ENCODE data around the gene CYP2R1.
"Not testable (repeated sequence)": the region's sequence is repeated elsewhere in the genome, so short reads cannot be mapped to it uniquely, and the experiment has no call there.

The CYP2R1 gene

DNA sequence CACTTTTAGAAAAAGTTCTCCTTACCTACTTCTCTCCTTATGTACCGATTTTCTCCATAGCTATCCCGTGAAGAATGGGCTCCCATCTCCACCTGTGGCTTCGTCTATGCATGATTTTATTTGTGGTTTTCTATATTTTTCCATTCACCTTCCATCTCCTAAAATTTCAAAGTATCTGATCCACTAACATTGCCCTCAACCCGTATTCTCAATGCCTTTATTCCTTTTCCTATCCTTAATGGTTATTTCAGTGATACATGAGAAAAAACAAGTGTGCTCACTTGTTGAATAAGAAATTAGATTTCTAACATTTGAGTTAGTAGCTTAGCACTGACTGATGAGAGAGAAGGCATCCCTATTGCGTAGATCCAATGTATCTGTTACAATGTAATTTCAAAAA is 16.9 kb downstream of the CYP2R1 start:
- Mint-ChIP-seq H3K4me3 (no peak overlapping the region), H3K27ac (no peak overlapping the region), H3K27me3 (no peaks in the 10 kb centered on the region), H3K36me3 (ENCODE audit: low read depth) (peaks cover 48% of the 10 kb centered on the region), H3K4me1 (peaks cover 5% of the 10 kb centered on the region), H3K9me3 (no peaks in the 10 kb centered on the region)
- DNase-seq, result no peak
- no peak for ATAC-seq

DNA sequence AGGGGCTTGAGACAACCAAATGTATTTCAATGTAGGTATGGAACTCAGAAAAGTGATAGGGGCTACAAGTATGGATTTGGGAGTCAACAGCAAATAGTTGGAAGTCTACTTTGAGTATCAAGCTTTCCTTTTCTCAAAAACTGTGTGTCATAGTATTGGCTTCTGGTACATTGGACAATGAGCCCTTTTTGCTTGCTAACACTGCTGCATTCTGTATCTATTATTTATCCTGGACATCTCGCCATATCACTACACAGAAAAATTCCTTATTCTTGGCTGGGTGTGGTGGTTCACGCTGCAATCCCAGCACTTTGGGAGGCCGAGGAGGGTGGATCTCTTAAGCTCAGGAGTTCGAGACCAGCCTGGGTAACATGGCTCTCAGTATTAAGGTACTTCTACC is 18.4 kb downstream of the CYP2R1 start:
- H3K36me3 Mint-ChIP-seq (ENCODE audit: low read depth), result peaks cover 46% of the 10 kb centered on the region
- H3K27me3 Mint-ChIP-seq, result no peaks in the 10 kb centered on the region
- H3K4me1 Mint-ChIP-seq, result peaks cover 5% of the 10 kb centered on the region
- DNase-seq (no peak), ATAC-seq (no peak)
- H3K9me3 Mint-ChIP-seq, result no peaks in the 10 kb centered on the region
- H3K4me3 Mint-ChIP-seq, result no peak overlapping the region
- H3K27ac Mint-ChIP-seq, result peak overlapping the region; percentile 8

DNA sequence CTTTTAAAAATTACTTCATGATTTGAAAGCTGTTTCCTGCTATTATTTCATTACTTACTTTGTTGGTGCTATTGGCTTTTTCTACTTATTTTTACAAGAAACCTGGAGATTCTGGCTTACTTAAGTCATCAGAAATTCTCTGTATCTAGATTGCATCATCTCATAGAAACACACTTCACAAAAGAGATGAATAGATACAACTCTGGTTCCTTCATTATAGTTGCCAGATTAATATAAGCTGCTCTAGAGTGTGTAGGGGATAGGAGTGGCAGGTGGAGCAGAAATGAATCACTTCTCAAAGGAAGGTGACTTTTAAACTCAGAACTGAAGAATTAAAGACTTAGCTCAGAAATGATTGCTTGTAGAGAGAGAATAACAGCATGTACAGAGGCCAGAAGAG is 20.0 kb downstream of the CYP2R1 start:
- H3K27me3 Mint-ChIP-seq, result no peaks in the 10 kb centered on the region
- H3K4me1 Mint-ChIP-seq, result peaks cover 8% of the 10 kb centered on the region
- H3K4me3 Mint-ChIP-seq, result no peak overlapping the region
- no peaks in the 10 kb centered on the region for H3K9me3 Mint-ChIP-seq
- ATAC-seq (no peak), DNase-seq (no peak)
- peaks cover 43% of the 10 kb centered on the region for H3K36me3 Mint-ChIP-seq (ENCODE audit: low read depth)
- peak overlapping the region; percentile 19 for H3K27ac Mint-ChIP-seq

DNA sequence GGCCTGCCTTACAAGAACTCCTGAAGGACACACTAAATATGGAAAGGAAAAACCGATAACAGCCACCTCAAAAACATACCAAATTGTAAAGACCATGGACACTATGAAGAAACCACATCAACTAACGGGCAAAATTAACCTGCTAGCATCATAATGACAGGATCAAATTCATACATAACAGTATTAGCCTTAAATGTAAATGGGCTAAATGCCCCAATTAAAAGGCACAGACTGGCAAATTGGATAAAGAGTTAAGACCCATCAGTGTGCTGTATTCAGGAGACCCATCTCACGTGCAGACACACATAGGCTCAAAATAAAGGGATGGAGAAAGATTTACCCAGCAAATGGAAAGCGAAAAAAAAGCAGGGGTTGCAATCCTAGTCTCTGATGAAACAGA is 28.3 kb downstream of the CYP2R1 start:
- ATAC-seq, H3K27ac Mint-ChIP-seq, H3K4me3 Mint-ChIP-seq, H3K27me3 Mint-ChIP-seq, DNase-seq: not testable (repeated sequence)
- H3K4me1 Mint-ChIP-seq, result peaks cover 13% of the 10 kb centered on the region
- H3K36me3 Mint-ChIP-seq (ENCODE audit: low read depth), result peaks cover 51% of the 10 kb centered on the region
- peaks cover 11% of the 10 kb centered on the region for H3K9me3 Mint-ChIP-seq

DNA sequence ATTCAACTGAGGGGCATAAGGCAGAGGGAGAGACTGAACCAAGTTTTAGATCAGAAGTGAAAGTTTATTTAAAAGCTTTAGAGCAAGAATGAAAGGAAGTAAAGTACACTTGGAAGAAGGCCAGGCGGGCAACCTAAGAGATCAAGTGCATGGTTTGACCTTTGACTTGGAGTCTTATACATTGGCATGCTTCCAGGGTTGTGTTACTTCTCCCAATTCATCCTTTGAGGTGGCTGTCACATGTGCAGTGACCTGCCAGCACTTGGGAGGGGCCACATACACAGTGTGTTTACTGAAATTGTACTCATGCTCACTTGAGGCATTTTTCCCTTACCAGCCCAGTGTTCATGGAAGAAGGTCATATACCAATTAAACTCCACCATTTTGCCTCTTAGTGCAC is 30.4 kb downstream of the CYP2R1 start:
- Mint-ChIP-seq H3K4me1 (peaks cover 22% of the 10 kb centered on the region), H3K4me3 (no peak overlapping the region), H3K36me3 (ENCODE audit: low read depth) (peaks cover 49% of the 10 kb centered on the region), H3K27ac (no peak overlapping the region), H3K27me3 (no peaks in the 10 kb centered on the region), H3K9me3 (peaks cover 11% of the 10 kb centered on the region)
- DNase-seq (no peak), ATAC-seq (no peak)

DNA sequence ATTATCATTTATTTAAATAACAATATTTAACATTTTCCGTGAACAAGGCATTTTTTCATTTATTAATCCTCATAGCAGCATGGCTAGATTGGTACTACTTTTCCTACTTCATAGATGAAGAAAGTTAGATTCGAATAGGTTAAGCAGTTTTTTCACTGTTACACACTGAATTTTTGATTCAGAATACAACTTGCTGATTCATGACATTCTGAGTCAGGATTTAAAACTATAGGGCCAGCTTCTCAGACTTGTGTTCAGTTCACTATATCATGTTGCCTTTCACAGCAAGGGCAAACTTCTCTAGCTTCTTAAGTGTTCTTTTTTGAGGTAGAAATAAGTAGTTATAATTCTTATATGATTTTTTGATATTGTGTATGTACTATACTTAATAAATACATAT is 31.5 kb downstream of the CYP2R1 start:
- ATAC-seq (no peak), DNase-seq (no peak)
- H3K4me3 Mint-ChIP-seq, result no peak overlapping the region
- no peak overlapping the region for H3K27ac Mint-ChIP-seq
- H3K4me1 Mint-ChIP-seq, result peaks cover 17% of the 10 kb centered on the region
- H3K36me3 Mint-ChIP-seq (ENCODE audit: low read depth), result peaks cover 60% of the 10 kb centered on the region
- peaks cover 18% of the 10 kb centered on the region for H3K9me3 Mint-ChIP-seq
- H3K27me3 Mint-ChIP-seq, result no peaks in the 10 kb centered on the region

DNA sequence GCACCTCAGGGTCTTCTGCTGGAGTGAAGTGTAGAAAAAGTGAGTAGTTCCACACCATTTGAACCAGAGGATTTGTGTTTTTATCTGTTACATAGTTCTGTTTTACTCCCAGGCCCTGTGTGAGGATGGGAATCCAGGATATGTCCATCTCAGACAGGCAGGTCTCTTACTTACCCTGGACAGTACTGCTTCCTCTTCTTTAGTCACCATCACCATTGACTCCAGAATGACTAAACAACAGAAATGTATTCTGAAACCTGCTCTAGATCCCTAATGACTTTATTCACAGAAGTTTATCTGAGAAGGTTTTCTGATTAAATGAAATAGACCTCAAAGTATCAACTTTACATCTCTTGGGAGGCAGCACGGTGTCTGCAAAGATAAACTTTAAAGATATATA is 33.6 kb downstream of the CYP2R1 start:
- Mint-ChIP-seq H3K27ac (no peak overlapping the region), H3K36me3 (ENCODE audit: low read depth) (peaks cover 57% of the 10 kb centered on the region), H3K4me3 (no peak overlapping the region), H3K9me3 (peaks cover 14% of the 10 kb centered on the region), H3K4me1 (peaks cover 17% of the 10 kb centered on the region), H3K27me3 (no peaks in the 10 kb centered on the region)
- ATAC-seq (no peak), DNase-seq (no peak)

DNA sequence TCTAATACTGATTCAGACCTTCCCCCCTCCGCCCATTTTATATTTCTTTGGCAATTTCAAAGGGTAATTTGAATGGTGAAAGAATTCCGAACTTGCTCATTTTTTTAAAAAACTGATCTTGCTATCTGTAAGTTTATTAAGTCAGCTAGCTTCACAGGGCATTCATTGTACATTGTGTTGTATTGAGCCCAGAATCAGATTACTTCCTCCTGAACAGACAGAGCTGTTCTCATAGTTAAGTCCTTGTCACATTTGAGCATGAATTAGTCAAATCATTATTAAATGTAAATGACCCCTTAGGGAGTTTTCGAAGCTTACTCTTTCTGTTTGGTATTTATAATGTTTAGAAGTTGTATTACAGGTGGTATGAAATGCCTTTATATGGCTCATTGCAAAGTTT is 34.4 kb downstream of the CYP2R1 start:
- peaks cover 10% of the 10 kb centered on the region for H3K9me3 Mint-ChIP-seq
- H3K4me3 Mint-ChIP-seq, result no peak overlapping the region
- no peak for DNase-seq
- peaks cover 17% of the 10 kb centered on the region for H3K4me1 Mint-ChIP-seq
- H3K27me3 Mint-ChIP-seq, result no peaks in the 10 kb centered on the region
- ATAC-seq, result no peak
- no peak overlapping the region for H3K27ac Mint-ChIP-seq
- H3K36me3 Mint-ChIP-seq (ENCODE audit: low read depth), result peaks cover 56% of the 10 kb centered on the region

DNA sequence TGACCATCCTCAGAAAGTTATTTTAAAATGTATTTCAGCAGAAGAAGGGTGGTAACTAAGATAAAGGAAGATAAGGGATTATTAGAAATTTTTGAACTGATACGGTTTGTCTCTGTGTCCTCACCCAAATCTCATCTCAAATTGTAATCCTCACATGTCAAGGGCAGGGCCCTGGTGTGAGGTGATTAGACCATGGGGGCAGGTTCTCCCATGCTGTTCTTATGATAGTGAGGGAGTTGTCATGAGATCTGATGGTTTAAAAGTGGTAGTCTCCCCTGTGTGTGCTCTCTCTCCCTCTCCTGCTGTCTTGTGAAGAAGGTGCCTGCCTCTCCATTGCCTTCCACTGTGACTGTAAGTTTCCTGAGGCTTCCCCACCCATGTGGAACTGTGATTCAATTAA is 36.1 kb downstream of the CYP2R1 start:
- ATAC-seq, result no peak
- H3K36me3 Mint-ChIP-seq (ENCODE audit: low read depth), result peaks cover 51% of the 10 kb centered on the region
- no peak for DNase-seq
- H3K4me1 Mint-ChIP-seq, result peaks cover 17% of the 10 kb centered on the region
- peaks cover 10% of the 10 kb centered on the region for H3K9me3 Mint-ChIP-seq
- no peak overlapping the region for H3K4me3 Mint-ChIP-seq
- H3K27ac Mint-ChIP-seq, result no peak overlapping the region
- H3K27me3 Mint-ChIP-seq, result no peaks in the 10 kb centered on the region

DNA sequence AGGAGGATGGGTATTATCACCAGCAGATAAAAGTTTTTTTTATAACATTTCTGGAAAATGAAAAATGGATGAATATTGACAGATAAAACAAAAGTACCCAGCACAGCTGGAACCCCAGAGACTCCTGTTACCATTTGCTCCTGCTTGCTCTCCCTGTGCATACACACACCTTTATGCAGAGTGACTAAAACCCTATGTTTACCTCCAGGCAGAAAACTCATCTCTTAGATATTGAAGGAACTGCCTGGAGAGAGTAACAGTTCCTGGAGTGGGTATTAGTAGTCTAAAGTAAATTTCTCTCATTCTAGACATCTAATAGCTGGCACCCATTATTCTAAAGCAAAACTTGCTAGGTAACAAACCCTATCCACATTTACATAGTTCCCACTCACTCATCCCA is 38.0 kb downstream of the CYP2R1 start:
- ATAC-seq (no peak), DNase-seq (no peak)
- Mint-ChIP-seq H3K36me3 (ENCODE audit: low read depth) (peaks cover 50% of the 10 kb centered on the region), H3K27ac (no peak overlapping the region), H3K27me3 (no peaks in the 10 kb centered on the region), H3K9me3 (peaks cover 10% of the 10 kb centered on the region), H3K4me1 (peaks cover 17% of the 10 kb centered on the region), H3K4me3 (no peak overlapping the region)

DNA sequence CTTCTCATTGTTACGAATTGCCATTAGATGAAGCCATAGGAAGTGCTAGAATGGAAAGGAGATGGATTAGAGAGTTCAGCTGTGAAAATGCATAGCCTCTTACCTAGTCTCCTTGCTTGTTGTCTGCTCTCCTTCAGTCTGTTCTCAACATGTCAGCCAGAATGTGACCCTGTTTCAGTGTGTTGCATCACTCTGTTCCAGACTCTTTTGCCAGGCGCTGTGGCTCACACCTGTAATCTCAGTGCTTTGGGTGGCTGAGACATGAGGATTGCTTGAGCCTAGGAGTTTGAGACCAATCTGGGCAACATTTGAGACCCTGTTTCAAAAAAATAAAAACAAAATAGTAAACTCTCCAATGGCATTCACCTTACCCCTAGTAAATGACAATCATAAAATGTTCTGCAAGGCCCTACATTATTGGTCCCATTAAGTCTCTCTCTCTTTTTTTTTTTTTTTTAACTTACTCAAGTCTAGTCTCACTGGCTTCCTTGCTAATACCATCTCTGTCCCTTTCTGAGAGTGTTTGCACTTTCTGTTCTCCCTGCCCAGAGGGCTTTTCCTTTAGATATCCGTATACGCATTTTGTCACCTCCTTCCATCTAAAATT is 39.4 kb downstream of the CYP2R1 start:
- H3K4me3 Mint-ChIP-seq, result no peak overlapping the region
- peaks cover 15% of the 10 kb centered on the region for H3K4me1 Mint-ChIP-seq
- no peak for DNase-seq

DNA sequence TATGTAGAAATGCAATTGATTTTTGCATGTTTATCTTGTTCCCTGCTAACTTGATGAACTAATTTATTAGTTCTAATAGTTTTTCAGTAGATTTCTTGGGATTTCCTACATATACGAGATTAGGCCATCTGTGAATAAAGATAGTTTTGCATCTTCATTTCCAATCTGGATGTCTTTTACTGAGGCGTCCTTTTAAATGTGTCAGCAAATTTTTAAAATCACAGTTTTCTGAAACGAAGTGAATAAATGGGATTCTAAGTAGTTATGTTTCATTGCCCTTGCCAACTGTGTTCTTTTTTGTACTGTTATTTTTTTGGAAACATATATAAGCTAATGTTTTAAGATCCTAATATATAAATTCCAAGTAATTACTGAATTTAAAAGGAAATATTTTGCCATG is 50.0 kb downstream of the CYP2R1 start:
- H3K27me3 Mint-ChIP-seq, result no peaks in the 10 kb centered on the region
- H3K9me3 Mint-ChIP-seq, result peaks cover 5% of the 10 kb centered on the region
- no peak overlapping the region for H3K4me3 Mint-ChIP-seq
- DNase-seq (no peak), ATAC-seq (no peak)
- H3K4me1 Mint-ChIP-seq, result no peaks in the 10 kb centered on the region
- H3K27ac Mint-ChIP-seq, result no peak overlapping the region
- peaks cover 47% of the 10 kb centered on the region for H3K36me3 Mint-ChIP-seq (ENCODE audit: low read depth)

More for the DNA sequence above, 39.4 kb downstream of the CYP2R1 start:
- Mint-ChIP-seq H3K27me3 (no peaks in the 10 kb centered on the region), H3K27ac (peak overlapping the region; percentile 12), H3K36me3 (ENCODE audit: low read depth) (peaks cover 52% of the 10 kb centered on the region), H3K9me3 (peaks cover 10% of the 10 kb centered on the region)
- ATAC-seq, result peak; percentile 33

DNA sequence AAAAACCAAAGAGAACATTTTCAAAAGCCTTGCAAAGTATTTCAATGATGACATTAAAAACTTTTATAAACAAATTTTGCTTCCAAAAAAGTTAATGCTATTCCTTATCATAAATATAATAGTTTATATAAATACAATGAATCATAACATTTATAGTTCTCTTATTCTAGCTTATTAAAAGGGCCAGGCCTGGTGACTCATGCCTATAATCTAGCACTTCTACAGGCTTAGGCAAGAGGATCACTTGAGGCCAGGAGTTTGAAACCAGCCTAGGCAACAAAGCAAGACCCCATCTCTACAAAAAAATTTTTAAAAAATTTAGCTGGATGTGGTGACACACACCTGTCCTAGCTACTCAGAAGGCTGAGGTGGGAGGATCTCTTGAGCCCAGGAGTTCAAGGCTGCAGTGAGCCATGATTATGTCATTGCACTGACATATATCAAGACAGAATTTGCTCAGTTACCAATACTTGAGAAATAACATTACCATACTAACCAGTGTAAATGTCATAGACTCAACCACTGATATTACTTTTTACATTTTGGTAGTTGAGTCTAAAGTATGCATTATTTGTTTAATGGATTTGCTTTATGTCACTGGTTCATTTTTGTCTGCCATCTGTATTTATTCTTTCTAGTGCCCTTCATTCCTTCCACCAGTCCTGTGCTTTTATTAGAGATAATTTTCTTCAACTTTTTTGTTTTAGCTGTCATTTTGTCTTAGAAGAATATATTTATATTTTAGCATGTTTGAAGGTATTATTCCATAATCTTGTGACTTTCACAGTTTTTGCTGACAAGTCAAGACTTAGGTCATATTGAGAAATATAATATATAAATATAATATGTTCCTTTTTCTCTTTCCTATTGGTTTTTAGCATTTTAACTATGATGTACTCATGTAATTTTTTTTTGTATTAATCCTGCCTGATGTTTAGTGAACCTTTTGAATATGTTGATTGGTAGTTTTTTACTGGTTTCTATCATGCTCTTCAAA is 56.2 kb downstream of the CYP2R1 start:
- no peak for ATAC-seq
- H3K36me3 Mint-ChIP-seq (ENCODE audit: low read depth), result peaks cover 39% of the 10 kb centered on the region
- no peak overlapping the region for H3K27ac Mint-ChIP-seq

More for the DNA sequence above, 56.2 kb downstream of the CYP2R1 start:
- no peaks in the 10 kb centered on the region for H3K27me3 Mint-ChIP-seq
- no peaks in the 10 kb centered on the region for H3K9me3 Mint-ChIP-seq
- DNase-seq, result no peak
- H3K4me1 Mint-ChIP-seq, result peaks cover 3% of the 10 kb centered on the region
- H3K4me3 Mint-ChIP-seq, result no peak overlapping the region

Data from activated naive CD8-positive, alpha-beta T cell treated with anti-CD3 and anti-CD28 coated beads, Interleukin-2, amount 50 U/mL, for 24 hours (primary cell).